Caco-2 (cell line): ENCODE measurements around the gene TGFB2. TPM values are rescaled to one million over a fixed set of nuclear protein-coding genes. Genes with fewer than 3 reads are reported as not detected.

Experiments used
- BruUV-seq: library from RNA; stranded (reverse); fragments of 400-500 nt; replicated peaks from 2 replicates; lab custom pipeline; 2021; lab: Mats Ljungman, UMichigan
- CTCF ChIA-PET: fragments of 300-600 bp; sonication (Branson Sonifier 250); formaldehyde crosslinking; loops from one replicate; lab custom pipeline; 2022; ENCODE audit warnings: antibody characterized with exemption; lab: Charles Lee
- POLR2A ChIA-PET: fragments of 300-600 bp; sonication (Branson Sonifier 250); formaldehyde crosslinking; loops from one replicate; lab custom pipeline; 2022; ENCODE audit warnings: antibody characterized with exemption; lab: Charles Lee
- DNase-seq, 2 experiments: peaks; one replicate each; pipeline versions ENCODE4 v3.0.0 to v3.0.0-alpha.2; 2020 to 2022
- H3K27me3 ChIP-seq: replicated peaks from 2 replicates; pipeline ENCODE4 v1.6.0; 2011; ENCODE audit warnings: low read length; ENCODE audit not compliant: control insufficient read depth, insufficient read depth
- H3K36me3 ChIP-seq: 2 replicates; pipeline ENCODE4 v1.5.1; 2011; ENCODE audit warnings: low read length; ENCODE audit not compliant: control insufficient read depth, insufficient read depth
- H3K4me1 ChIP-seq: fragments of 250-450 bp; sonication (Bioruptor Pico); 2 replicates; pipeline ENCODE4 v1.5.1; 2020; ENCODE audit warnings: mild to moderate bottlenecking
- H3K4me3 ChIP-seq: 2 replicates; pipeline ENCODE4 v1.5.1; 2011; ENCODE audit warnings: low read depth, mild to moderate bottlenecking, control low read depth, low read length
- H3K9me3 ChIP-seq: fragments of 250-450 bp; sonication (Bioruptor Pico); 2 replicates; pipeline ENCODE4 v1.5.1; 2020; ENCODE audit warnings: mild to moderate bottlenecking, moderate library complexity
- H3K27ac Mint-ChIP-seq: one replicate; pipeline ENCODE4 v1.8.0; 2022; ENCODE audit warnings: mixed read lengths; ENCODE audit not compliant: unreplicated experiment
- H3K27me3 Mint-ChIP-seq: one replicate; pipeline ENCODE4 v1.8.0; 2022; ENCODE audit warnings: mixed read lengths; ENCODE audit not compliant: insufficient read depth, unreplicated experiment
- H3K36me3 Mint-ChIP-seq: one replicate; pipeline ENCODE4 v1.8.0; 2022; ENCODE audit warnings: mild to moderate bottlenecking, mixed read lengths; ENCODE audit not compliant: insufficient read depth, unreplicated experiment
- H3K4me1 Mint-ChIP-seq: one replicate; pipeline ENCODE4 v1.8.0; 2022; ENCODE audit warnings: low read depth, mixed read lengths; ENCODE audit not compliant: unreplicated experiment
- H3K4me3 Mint-ChIP-seq: one replicate; pipeline ENCODE4 v1.8.0; 2022; ENCODE audit warnings: mild to moderate bottlenecking, moderate library complexity, mixed read lengths; ENCODE audit not compliant: unreplicated experiment
- H3K9me3 Mint-ChIP-seq: one replicate; pipeline ENCODE4 v1.8.0; 2022; ENCODE audit warnings: mixed read lengths; ENCODE audit not compliant: unreplicated experiment
- intact Hi-C: fragments of 100-400 bp; cut with micrococcal nuclease; formaldehyde crosslinking; loops from one replicate; pipeline ENCODE4 v1.10.0; 2022; ENCODE audit not compliant: unreplicated experiment
- total RNA-seq: library from RNA; stranded (reverse); gene quantifications from 2 replicates; pipeline ENCODE4 v1.2.3, GENCODE V29; 2022
- TF ChIP-seq, protein P1 (sequence below), 2 experiments: fragments of 200-600 bp in 1 of 2; IDR thresholded peaks; 1 replicate in 1 of 2; 2 replicates in 1 of 2; pipeline versions ENCODE4 v1.5.1 to v1.8.0; 2011 to 2022; ENCODE audit warnings: antibody characterized with exemption in 1 of 2, control low read depth in 1 of 2, inconsistent platforms in 1 of 2, low read depth in 1 of 2, low read length in 1 of 2, mild to moderate bottlenecking in 1 of 2, moderate library complexity in 1 of 2; ENCODE audit not compliant: insufficient read depth in 1 of 2, severe bottlenecking in 1 of 2, unreplicated experiment in 1 of 2

TGFB2 gene
- total RNA-seq, 1 experiment from 2014 or later: 14.2 TPM

DNA sequence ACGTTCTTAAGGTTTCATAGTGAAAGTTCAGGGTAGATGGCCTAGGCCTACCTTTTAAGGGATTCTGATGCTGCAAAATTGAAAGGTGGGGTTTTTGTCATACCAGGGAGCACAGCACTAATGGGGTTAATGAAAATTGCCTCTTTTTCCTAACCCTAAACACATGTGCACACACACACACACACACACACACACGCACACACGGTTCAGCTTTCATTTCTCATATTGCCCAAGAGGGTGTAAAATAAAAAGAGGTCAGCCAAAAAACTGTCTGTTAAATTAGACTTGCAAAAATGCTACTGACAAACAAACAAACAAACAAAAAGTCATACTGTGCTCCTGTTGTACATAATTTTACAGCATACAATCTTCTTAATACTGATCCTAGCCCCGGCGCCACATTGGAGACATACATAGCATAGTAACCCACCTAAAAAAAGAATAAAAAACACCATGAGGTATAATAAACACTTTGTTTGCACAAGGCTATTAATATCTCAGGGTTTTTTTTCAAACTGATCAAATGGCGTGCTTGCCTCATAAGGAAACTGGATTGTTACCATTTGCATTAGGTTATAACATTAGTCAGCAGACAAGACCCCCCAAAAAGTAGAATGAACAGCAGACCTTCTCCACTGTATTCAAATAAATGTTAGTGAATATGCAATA, 69.1 kb downstream of the TGFB2 start:
- H3K9me3 Mint-ChIP-seq: peaks cover 17% of the 10 kb centered on the region
- H3K36me3 ChIP-seq: no peaks in the 10 kb centered on the region
- ChIA-PET CTCF (no interaction called here), POLR2A (no interaction called here)
- no peak overlapping the region for H3K4me3 Mint-ChIP-seq
- intact Hi-C loops: no loop called here
- no peaks in the 10 kb centered on the region for H3K4me1 Mint-ChIP-seq
- no peaks in the 10 kb centered on the region for H3K27me3 Mint-ChIP-seq
- no peak for DNase-seq
- TF ChIP-seq, protein P1, sequence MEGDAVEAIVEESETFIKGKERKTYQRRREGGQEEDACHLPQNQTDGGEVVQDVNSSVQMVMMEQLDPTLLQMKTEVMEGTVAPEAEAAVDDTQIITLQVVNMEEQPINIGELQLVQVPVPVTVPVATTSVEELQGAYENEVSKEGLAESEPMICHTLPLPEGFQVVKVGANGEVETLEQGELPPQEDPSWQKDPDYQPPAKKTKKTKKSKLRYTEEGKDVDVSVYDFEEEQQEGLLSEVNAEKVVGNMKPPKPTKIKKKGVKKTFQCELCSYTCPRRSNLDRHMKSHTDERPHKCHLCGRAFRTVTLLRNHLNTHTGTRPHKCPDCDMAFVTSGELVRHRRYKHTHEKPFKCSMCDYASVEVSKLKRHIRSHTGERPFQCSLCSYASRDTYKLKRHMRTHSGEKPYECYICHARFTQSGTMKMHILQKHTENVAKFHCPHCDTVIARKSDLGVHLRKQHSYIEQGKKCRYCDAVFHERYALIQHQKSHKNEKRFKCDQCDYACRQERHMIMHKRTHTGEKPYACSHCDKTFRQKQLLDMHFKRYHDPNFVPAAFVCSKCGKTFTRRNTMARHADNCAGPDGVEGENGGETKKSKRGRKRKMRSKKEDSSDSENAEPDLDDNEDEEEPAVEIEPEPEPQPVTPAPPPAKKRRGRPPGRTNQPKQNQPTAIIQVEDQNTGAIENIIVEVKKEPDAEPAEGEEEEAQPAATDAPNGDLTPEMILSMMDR (IDR thresholded peaks at IDR 0.05; ENCODE audit: insufficient read depth in 1 of 2, low read depth in 1 of 2, low read length in 1 of 2, severe bottlenecking in 1 of 2, unreplicated experiment in 1 of 2): no peak
- 0 out of 2 replicates have a peak, but pooled peaks cover 6% of the 10 kb centered on the region for H3K9me3 ChIP-seq
- H3K27me3 ChIP-seq: no peaks in the 10 kb centered on the region
- peaks cover 25% of the 10 kb centered on the region for H3K36me3 Mint-ChIP-seq
- H3K4me1 ChIP-seq: no peaks in the 10 kb centered on the region
- H3K27ac Mint-ChIP-seq: no peak overlapping the region
- no TSS peak for BruUV-seq
- H3K4me3 ChIP-seq: no peak overlapping the region

DNA sequence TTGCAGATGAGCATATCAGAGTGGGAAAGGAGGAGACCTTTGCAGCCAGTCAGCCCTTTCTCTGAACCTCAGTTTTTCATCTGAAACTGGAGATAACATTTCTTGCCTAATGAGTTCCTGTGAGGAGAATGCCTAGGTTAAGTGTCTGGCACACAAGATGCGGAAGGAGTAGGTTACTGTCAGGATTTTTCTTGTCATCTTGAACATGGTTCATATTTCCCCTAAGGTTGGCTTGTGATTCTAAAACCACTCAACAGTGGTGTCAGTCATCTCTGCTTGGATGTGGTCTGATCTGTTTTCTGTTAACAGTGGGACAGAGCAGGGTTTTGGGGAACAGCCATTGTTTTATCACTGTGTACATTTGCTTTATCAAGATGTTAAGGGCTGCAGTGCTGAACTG, 70.6 kb downstream of the TGFB2 start:
- BruUV-seq: no TSS peak
- H3K4me3 ChIP-seq: no peak overlapping the region
- TF ChIP-seq, protein P1 (IDR thresholded peaks at IDR 0.05; ENCODE audit: insufficient read depth in 1 of 2, low read depth in 1 of 2, low read length in 1 of 2, severe bottlenecking in 1 of 2, unreplicated experiment in 1 of 2): no peak
- no peaks in the 10 kb centered on the region for H3K27me3 ChIP-seq
- H3K4me3 Mint-ChIP-seq: no peak overlapping the region
- H3K36me3 ChIP-seq: no peaks in the 10 kb centered on the region
- ChIA-PET CTCF (no interaction called here), POLR2A (no interaction called here)
- H3K9me3 Mint-ChIP-seq: peaks cover 21% of the 10 kb centered on the region
- H3K4me1 ChIP-seq: no peaks in the 10 kb centered on the region
- no peaks in the 10 kb centered on the region for H3K4me1 Mint-ChIP-seq
- peak overlapping the region; percentile 26 for H3K27ac Mint-ChIP-seq
- DNase-seq: no peak
- intact Hi-C loops: no loop called here
- peaks cover 28% of the 10 kb centered on the region for H3K36me3 Mint-ChIP-seq
- H3K9me3 ChIP-seq: 0 out of 2 replicates have a peak, but pooled peaks cover 6% of the 10 kb centered on the region
- no peaks in the 10 kb centered on the region for H3K27me3 Mint-ChIP-seq

DNA sequence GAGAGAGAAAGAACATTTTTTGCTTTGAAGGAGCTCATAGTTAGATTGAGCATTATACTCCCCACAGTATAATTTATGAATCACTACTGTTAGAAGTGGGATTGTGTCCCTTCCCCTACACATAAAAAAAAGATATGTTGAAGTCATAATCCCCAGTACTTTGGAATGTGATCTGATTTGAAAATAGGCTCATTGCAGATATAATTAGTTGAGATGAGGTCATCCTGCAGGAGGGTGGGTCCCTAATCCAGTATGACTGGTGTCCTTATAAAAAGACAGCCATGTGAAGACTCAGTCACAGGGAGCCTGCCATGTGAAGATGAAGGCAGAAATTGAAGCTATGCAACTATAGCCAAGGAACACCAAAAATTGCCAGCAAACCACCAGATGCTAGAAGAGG, 76.4 kb downstream of the TGFB2 start:
- DNase-seq: no peak
- ChIA-PET CTCF (no interaction called here), POLR2A (no interaction called here)
- H3K4me3 Mint-ChIP-seq: no peak overlapping the region
- TF ChIP-seq, protein P1 (IDR thresholded peaks at IDR 0.05; ENCODE audit: insufficient read depth in 1 of 2, low read depth in 1 of 2, low read length in 1 of 2, severe bottlenecking in 1 of 2, unreplicated experiment in 1 of 2): no peak
- H3K27ac Mint-ChIP-seq: no peak overlapping the region
- no peaks in the 10 kb centered on the region for H3K27me3 Mint-ChIP-seq
- Histone ChIP-seq H3K4me1 (no peaks in the 10 kb centered on the region), H3K27me3 (no peaks in the 10 kb centered on the region), H3K4me3 (no peak overlapping the region), H3K9me3 (0 out of 2 replicates have a peak, but pooled peaks cover 6% of the 10 kb centered on the region), H3K36me3 (no peaks in the 10 kb centered on the region)
- peaks cover 19% of the 10 kb centered on the region for H3K9me3 Mint-ChIP-seq
- no peaks in the 10 kb centered on the region for H3K4me1 Mint-ChIP-seq
- no TSS peak for BruUV-seq
- peaks cover 29% of the 10 kb centered on the region for H3K36me3 Mint-ChIP-seq
- intact Hi-C loops: no loop called here
